SU-DHL-6 (cell line): ENCODE results near the gene PALB2.

Experiments
- H2AFZ ChIP-seq: fragments of 200-600 bp; sonication (generic); 2 replicates; pipeline ENCODE4 v1.6.1; 2014; ENCODE audit warnings: low read depth, mild to moderate bottlenecking, moderate library complexity, mixed read lengths, antibody characterized with exemption, low read length; ENCODE audit not compliant: severe bottlenecking
- H3F3A ChIP-seq: fragments of 200-600 bp; shearing (Covaris generic); 2 replicates; pipeline ENCODE4 v1.6.0; 2016; ENCODE audit warnings: antibody characterized with exemption, mild to moderate bottlenecking; ENCODE audit not compliant: insufficient read depth
- H3K27ac ChIP-seq: fragments of 200-600 bp; sonication (generic); 2 replicates; pipeline ENCODE4 v1.5.1; 2016; ENCODE audit warnings: low read depth, mild to moderate bottlenecking, low read length, moderate library complexity, mixed read lengths
- H3K27me3 ChIP-seq: fragments of 200-600 bp; sonication (generic), shearing (Covaris generic); 2 replicates; pipeline ENCODE4 v1.6.0; 2014; ENCODE audit warnings: mild to moderate bottlenecking, low read length
- H3K36me3 ChIP-seq: fragments of 200-600 bp; sonication (generic); 2 replicates; pipeline ENCODE4 v1.6.1; 2014; ENCODE audit warnings: mild to moderate bottlenecking, low read length, mixed read lengths
- H3K4me2 ChIP-seq: fragments of 300-600, 200-600 bp; shearing (Covaris generic), sonication (generic); 2 replicates; pipeline ENCODE4 v1.6.0; 2014; ENCODE audit warnings: low read length, low read depth, mild to moderate bottlenecking; ENCODE audit not compliant: poor library complexity, severe bottlenecking
- H3K4me3 ChIP-seq: fragments of 200-600 bp; sonication (generic); 2 replicates; pipeline ENCODE4 v1.5.1; 2014; ENCODE audit warnings: antibody characterized with exemption, low read length, mild to moderate bottlenecking, mixed read lengths; ENCODE audit not compliant: insufficient read depth, poor library complexity, severe bottlenecking
- H3K79me2 ChIP-seq: fragments of 200-600 bp; sonication (generic); 2 replicates; pipeline ENCODE4 v1.6.1; 2014; ENCODE audit warnings: mild to moderate bottlenecking, low read length, moderate library complexity; ENCODE audit not compliant: insufficient read depth
- H3K9ac ChIP-seq: fragments of 200-600 bp; sonication (generic); 2 replicates; pipeline ENCODE4 v1.7.0; 2014; ENCODE audit warnings: mild to moderate bottlenecking, low read length
- H3K9me2 ChIP-seq: fragments of 200-600 bp; sonication (generic); replicated peaks from 2 replicates; pipeline ENCODE4 v1.6.1; 2014; ENCODE audit warnings: low read length; ENCODE audit not compliant: insufficient read depth
- H3K9me3 ChIP-seq: fragments of 200-600 bp; sonication (generic); 2 replicates; pipeline ENCODE4 v1.6.1; 2014; ENCODE audit warnings: low read length, mixed read lengths; ENCODE audit not compliant: insufficient read depth
- H4K20me1 ChIP-seq: fragments of 200-600 bp; sonication (generic); 2 replicates; pipeline ENCODE4 v1.6.1; 2014; ENCODE audit warnings: low read depth, mild to moderate bottlenecking, antibody characterized with exemption, low read length, moderate library complexity, mixed read lengths
- EZH2phosphoT487 ChIP-seq: fragments of 200-600 bp; sonication (generic), shearing (Covaris generic); conservative IDR thresholded peaks from 2 replicates; pipeline ENCODE4 v1.6.1; 2018; ENCODE audit warnings: mild to moderate bottlenecking, antibody characterized with exemption, low read length, moderate library complexity, mixed read lengths
- TF ChIP-seq, protein P1 (sequence below): fragments of 200-600 bp; sonication (generic); IDR thresholded peaks from one replicate; pipeline ENCODE4 v1.5.1; 2017; ENCODE audit warnings: antibody characterized with exemption, mild to moderate bottlenecking, low read length, moderate library complexity; ENCODE audit not compliant: insufficient read depth, poor library complexity, severe bottlenecking

The PALB2 gene

DNA sequence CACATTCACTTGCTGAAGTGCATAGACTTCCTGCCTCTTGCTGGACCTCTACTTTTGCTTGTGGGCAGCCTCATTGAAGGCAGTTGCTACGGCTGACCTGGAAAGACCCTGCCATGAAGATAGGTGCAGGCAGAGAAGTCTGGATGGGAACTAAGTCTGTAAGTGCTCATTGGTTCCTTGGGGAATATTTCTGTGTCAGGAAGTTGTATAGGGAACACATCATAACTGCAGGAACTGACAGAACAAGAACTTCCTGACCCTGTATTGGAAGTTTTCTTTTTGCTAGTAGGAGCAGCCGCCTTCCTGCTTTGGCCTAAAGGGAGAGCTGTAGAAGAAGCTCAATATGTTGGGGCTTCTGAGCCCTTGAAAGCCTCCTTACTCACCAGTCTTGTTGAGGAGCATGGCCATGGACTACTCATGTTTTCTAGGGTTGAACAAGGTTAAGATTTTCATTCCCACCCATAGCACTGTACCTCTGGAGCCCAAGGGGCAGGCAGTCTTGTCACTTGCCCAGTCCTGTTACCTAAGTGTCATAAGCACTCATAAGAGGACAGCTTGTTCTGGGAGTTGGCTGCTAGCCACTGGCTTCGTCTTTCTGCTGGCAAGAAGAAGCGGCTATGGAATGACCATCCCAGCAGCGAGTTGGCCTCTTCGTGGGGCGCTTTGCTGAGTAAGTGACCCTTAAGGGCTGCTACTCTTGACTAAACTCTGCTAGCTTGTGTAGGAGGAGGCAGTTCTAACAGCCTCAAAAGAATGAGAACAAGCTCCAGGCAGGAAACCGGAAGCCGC, 76.3 kb downstream of the PALB2 start:
- Histone ChIP-seq H3F3A (peaks cover 5% of the 10 kb centered on the region; the same call in 1 of the 2 replicates), H3K4me3 (no peak overlapping the region), H3K27me3 (no peaks in the 10 kb centered on the region), H4K20me1 (no peaks in the 10 kb centered on the region), H3K9ac (no peak overlapping the region), H3K9me2 (no peaks in the 10 kb centered on the region), H3K36me3 (no peaks in the 10 kb centered on the region), H3K4me2 (no peak overlapping the region), H3K79me2 (peaks cover 3% of the 10 kb centered on the region; the same call in 1 of the 2 replicates), H3K27ac (no peak overlapping the region), H3K9me3 (no peaks in the 10 kb centered on the region), H2AFZ (no peak overlapping the region)
- TF ChIP-seq, protein P1, sequence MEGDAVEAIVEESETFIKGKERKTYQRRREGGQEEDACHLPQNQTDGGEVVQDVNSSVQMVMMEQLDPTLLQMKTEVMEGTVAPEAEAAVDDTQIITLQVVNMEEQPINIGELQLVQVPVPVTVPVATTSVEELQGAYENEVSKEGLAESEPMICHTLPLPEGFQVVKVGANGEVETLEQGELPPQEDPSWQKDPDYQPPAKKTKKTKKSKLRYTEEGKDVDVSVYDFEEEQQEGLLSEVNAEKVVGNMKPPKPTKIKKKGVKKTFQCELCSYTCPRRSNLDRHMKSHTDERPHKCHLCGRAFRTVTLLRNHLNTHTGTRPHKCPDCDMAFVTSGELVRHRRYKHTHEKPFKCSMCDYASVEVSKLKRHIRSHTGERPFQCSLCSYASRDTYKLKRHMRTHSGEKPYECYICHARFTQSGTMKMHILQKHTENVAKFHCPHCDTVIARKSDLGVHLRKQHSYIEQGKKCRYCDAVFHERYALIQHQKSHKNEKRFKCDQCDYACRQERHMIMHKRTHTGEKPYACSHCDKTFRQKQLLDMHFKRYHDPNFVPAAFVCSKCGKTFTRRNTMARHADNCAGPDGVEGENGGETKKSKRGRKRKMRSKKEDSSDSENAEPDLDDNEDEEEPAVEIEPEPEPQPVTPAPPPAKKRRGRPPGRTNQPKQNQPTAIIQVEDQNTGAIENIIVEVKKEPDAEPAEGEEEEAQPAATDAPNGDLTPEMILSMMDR = no peak
- TF ChIP-seq EZH2phosphoT487 = no peak

DNA sequence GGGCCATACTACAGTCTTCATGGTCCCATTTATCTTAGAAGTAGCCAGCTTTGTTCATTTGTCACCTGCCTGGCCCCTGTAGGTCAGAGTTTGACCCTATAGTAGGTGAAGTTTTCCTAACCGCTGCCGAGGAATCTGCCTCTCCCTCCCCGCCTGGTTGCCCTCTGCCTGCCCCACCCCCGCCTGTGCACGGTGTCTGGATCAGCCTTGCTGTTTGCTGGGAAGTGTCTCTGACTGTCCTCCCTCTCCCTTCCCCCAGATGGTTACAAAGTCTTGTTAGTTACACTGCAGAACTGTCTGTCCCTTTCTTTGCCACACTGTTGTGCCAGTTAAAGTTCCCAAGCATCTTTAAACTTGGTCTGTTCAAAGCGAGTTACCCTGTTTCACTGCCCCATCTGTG, 77.9 kb downstream of the PALB2 start:
- Histone ChIP-seq H3K79me2 (peaks cover 19% of the 10 kb centered on the region), H3K9me2 (no peaks in the 10 kb centered on the region), H3K27me3 (no peaks in the 10 kb centered on the region), H3F3A (peaks cover 5% of the 10 kb centered on the region; the same call in 1 of the 2 replicates), H3K4me3 (no peak overlapping the region), H3K9me3 (no peaks in the 10 kb centered on the region), H3K27ac (no peak overlapping the region), H2AFZ (no peak overlapping the region), H3K36me3 (no peaks in the 10 kb centered on the region), H3K9ac (no peak overlapping the region), H4K20me1 (no peaks in the 10 kb centered on the region), H3K4me2 (no peak overlapping the region)
- no peak for TF ChIP-seq EZH2phosphoT487
- TF ChIP-seq, protein P1 = no peak

DNA sequence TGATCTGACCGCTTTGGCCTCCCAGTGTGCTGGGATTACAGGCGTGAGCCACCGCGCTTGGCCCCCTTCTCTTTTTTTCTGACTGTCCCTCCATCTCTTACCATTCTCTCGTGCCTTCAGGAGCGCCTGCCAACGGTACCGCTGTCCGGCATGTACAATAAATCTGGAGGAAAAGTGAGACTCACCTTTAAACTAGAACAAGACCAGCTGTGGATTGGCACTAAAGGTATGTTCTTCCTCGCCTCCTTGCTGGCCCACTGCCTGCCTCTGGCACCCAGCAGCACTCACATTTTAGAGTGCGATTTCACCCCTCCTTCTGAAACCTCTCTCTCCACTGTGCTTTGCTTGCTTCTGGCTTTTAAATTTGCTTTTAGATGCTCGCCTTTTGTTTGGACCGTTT, 78.6 kb downstream of the PALB2 start:
- Histone ChIP-seq H3K4me2 (no peak overlapping the region), H2AFZ (no peak overlapping the region), H3K27me3 (no peaks in the 10 kb centered on the region), H3K36me3 (no peaks in the 10 kb centered on the region), H3K9ac (no peak overlapping the region), H4K20me1 (no peaks in the 10 kb centered on the region), H3F3A (peaks cover 5% of the 10 kb centered on the region; the same call in 1 of the 2 replicates), H3K9me3 (no peaks in the 10 kb centered on the region), H3K4me3 (no peak overlapping the region), H3K9me2 (no peaks in the 10 kb centered on the region), H3K79me2 (peaks cover 24% of the 10 kb centered on the region), H3K27ac (no peak overlapping the region)
- TF ChIP-seq, protein P1 = no peak
- no peak for TF ChIP-seq EZH2phosphoT487
